GM18502 (cell line): Measurements from ENCODE around the gene CFAP20.

Experiments used
- ATAC-seq: cut with Tn5 transposase; IDR thresholded peaks from one replicate; pipeline ENCODE4 v1.9.1; 2021; ENCODE audit warnings: mild to moderate bottlenecking; ENCODE audit not compliant: unreplicated experiment, poor library complexity

CFAP20 gene

GRCh38 chr16:58125781-58126335, 3.3 kb downstream of the CFAP20 start:
- ATAC-seq: no peak

- no peak for ATAC-seq
These were observed 4.1 kb downstream of the CFAP20 start for GRCh38 chr16:58125041-58125440.

- ATAC-seq: no peak
These were observed 4.6 kb downstream of the CFAP20 start for GRCh38 chr16:58124601-58124915.

GRCh38 chr16:58123896-58124600, 5.1 kb downstream of the CFAP20 start:
- no peak for ATAC-seq

GRCh38 chr16:58121132-58121531, 8.0 kb downstream of the CFAP20 start:
- no peak for ATAC-seq

GRCh38 chr16:58120234-58120633, 8.9 kb downstream of the CFAP20 start:
- ATAC-seq: no peak

- no peak for ATAC-seq
These were observed 9.7 kb downstream of the CFAP20 start for GRCh38 chr16:58119509-58119845.

GRCh38 chr16:58118801-58119508, 10.2 kb downstream of the CFAP20 start:
- ATAC-seq: no peak

GRCh38 chr16:58116529-58116928, 12.7 kb downstream of the CFAP20 start:
- no peak for ATAC-seq

GRCh38 chr16:58116081-58116480, 13.1 kb downstream of the CFAP20 start:
- ATAC-seq: no peak

GRCh38 chr16:58114827-58115825, 14.1 kb downstream of the CFAP20 start:
- ATAC-seq: no peak

- no peak for ATAC-seq
These were observed 17.9 kb downstream of the CFAP20 start for GRCh38 chr16:58111302-58111627.

- no peak for ATAC-seq
These were observed 18.4 kb downstream of the CFAP20 start for GRCh38 chr16:58110571-58111301.

- no peak for ATAC-seq
These were observed 19.3 kb downstream of the CFAP20 start for GRCh38 chr16:58109881-58110280.

- no peak for ATAC-seq
These were observed 19.9 kb downstream of the CFAP20 start for GRCh38 chr16:58109330-58109729.

- no peak for ATAC-seq
These were observed 21.5 kb downstream of the CFAP20 start for GRCh38 chr16:58107709-58108108.

- ATAC-seq: no peak
These were observed 22.0 kb downstream of the CFAP20 start for GRCh38 chr16:58107228-58107627.

GRCh38 chr16:58105631-58106030, 23.6 kb downstream of the CFAP20 start:
- ATAC-seq: no peak

- no peak for ATAC-seq
These were observed 26.4 kb downstream of the CFAP20 start for GRCh38 chr16:58102665-58103392.

GRCh38 chr16:58099956-58100300, 29.3 kb downstream of the CFAP20 start:
- ATAC-seq: no peak
